Spleen (tissue), 11 donors: ENCODE measurements around the gene LRRC51. TPM values are rescaled to one million over a fixed set of nuclear protein-coding genes. Genes with fewer than 3 reads are reported as not detected.

Source experiments
- DNase-seq: peaks from one replicate; pipeline ENCODE4 v3.0.0-alpha.2; 2020
- H3K27ac ChIP-seq, 8 donors: fragments of 200-600 bp; sonication (generic) in 7 of 8; 1 replicate in 4 of 8; 2 replicates in 4 of 8; pipeline versions ENCODE4 v1.5.0 to v1.8.0; 2016 to 2021; ENCODE audit warnings: inconsistent platforms in 4 of 8, mild to moderate bottlenecking in 4 of 8, moderate library complexity in 1 of 8
- H3K27me3 ChIP-seq, 7 donors: fragments of 200-600 bp; sonication (generic) in 6 of 7; replicated peaks in 1 of 7; 1 replicate in 4 of 7; 2 replicates in 3 of 7; pipeline versions ENCODE4 v1.5.0 to v1.8.0; 2016 to 2021; ENCODE audit warnings: inconsistent platforms in 3 of 7, mild to moderate bottlenecking in 1 of 7
- H3K36me3 ChIP-seq, 6 donors: fragments of 200-600 bp; sonication (generic) in 5 of 6; 1 replicate in 4 of 6; 2 replicates in 2 of 6; pipeline versions ENCODE4 v1.5.0 to v1.8.0; 2016 to 2021; ENCODE audit warnings: inconsistent platforms in 2 of 6
- H3K4me1 ChIP-seq, 6 donors: fragments of 200-600 bp; sonication (generic) in 5 of 6; 1 replicate in 3 of 6; 2 replicates in 3 of 6; pipeline versions ENCODE4 v1.5.0 to v1.8.0; 2016 to 2021; ENCODE audit warnings: inconsistent platforms in 3 of 6
- H3K4me3 ChIP-seq, 8 donors: fragments of 200-600 bp; sonication (generic) in 7 of 8; 1 replicate in 4 of 8; 2 replicates in 4 of 8; pipeline versions ENCODE4 v1.5.0 to v1.8.0; 2016 to 2021; ENCODE audit warnings: inconsistent platforms in 4 of 8, mild to moderate bottlenecking in 4 of 8, moderate library complexity in 2 of 8
- H3K9me3 ChIP-seq, 8 donors: fragments of 200-600 bp; sonication (generic) in 7 of 8; 1 replicate in 4 of 8; 2 replicates in 4 of 8; pipeline versions ENCODE4 v1.5.0 to v1.8.0; 2016 to 2021; ENCODE audit warnings: inconsistent platforms in 4 of 8
- POLR2A ChIP-seq, 3 donors: fragments of 450-650 bp; IDR thresholded peaks; one replicate each; pipeline ENCODE4 v1.5.1; 2017; ENCODE audit warnings: antibody characterized with exemption in 3 of 3, mild to moderate bottlenecking in 1 of 3
- POLR2AphosphoS5 ChIP-seq, 3 donors: sonication (generic); formaldehyde crosslinking; IDR thresholded peaks; one replicate each; pipeline ENCODE4 v1.5.1; 2017; ENCODE audit warnings: antibody characterized with exemption in 3 of 3
- WGBS, 5 donors: extraction: QIAGEN DNeasy Blood & Tissue Kit in 3 of 5; methylation state at CpG; one replicate each; pipeline versions ENCODE4 v1.1.5 to v1.1.7; 2013 to 2018; 5-methylcytosine and 5-hydroxymethylcytosine counted together
- intact Hi-C: fragments of 100-400 bp; cut with DNase I; formaldehyde crosslinking; loops from one replicate; pipeline ENCODE4 v1.15.0; 2023; ENCODE audit warnings: low total_unique reads
- polyA plus RNA-seq, 3 donors: library from polyadenylated mRNA; stranded (reverse); fragments of 200-250 nt; gene quantifications; one replicate each; pipeline ENCODE4 v1.2.1, GENCODE V29; 2013
- total RNA-seq, 7 donors: library from RNA; depleted of rRNA in 3 of 7; stranded (reverse); fragments of >200 nt in 3 of 7; fragmentation: NEBNext Ultra II Directional in 4 of 7; extraction: Animal tissue kit (Norgen Biotek cat#: 25700) in 4 of 7; gene quantifications; one replicate each; pipeline versions ENCODE4 v1.1.0 to v1.2.1, GENCODE V29; 2016 to 2021
- TF ChIP-seq, protein P1 (sequence below), 11 experiments: fragments of 200-600 bp in 7 of 11; fragments of 450-650 bp in 4 of 11; sonication (generic) in 4 of 11; IDR thresholded peaks in 8 of 11; conservative IDR thresholded peaks in 3 of 11; 1 replicate in 7 of 11; 2 replicates in 4 of 11; pipeline versions ENCODE4 v1.4.0 to v1.8.0; 2016 to 2021; ENCODE audit warnings: antibody characterized with exemption in 11 of 11, inconsistent platforms in 4 of 11, mild to moderate bottlenecking in 1 of 11
- donor health status: healthy with polysubstance abuse.
- donor health status: DM: no; HTN: no; CAD: no; lungs with moderate emphysema.
- donor health status: DM: no; HTN: no; CAD: no.
- donor health status: Bipolar disorder and iron deficiency.
- donor health status: healthy.
- donor health status: DM: no; HTN: no; CAD: no.
- donor health status: DM: yes; HTN: yes; CAD: no.

The LRRC51 gene
- total and polyA plus RNA-seq, 10 donors, result 2.0 to 10.0 (median 4.5) TPM

DNA sequence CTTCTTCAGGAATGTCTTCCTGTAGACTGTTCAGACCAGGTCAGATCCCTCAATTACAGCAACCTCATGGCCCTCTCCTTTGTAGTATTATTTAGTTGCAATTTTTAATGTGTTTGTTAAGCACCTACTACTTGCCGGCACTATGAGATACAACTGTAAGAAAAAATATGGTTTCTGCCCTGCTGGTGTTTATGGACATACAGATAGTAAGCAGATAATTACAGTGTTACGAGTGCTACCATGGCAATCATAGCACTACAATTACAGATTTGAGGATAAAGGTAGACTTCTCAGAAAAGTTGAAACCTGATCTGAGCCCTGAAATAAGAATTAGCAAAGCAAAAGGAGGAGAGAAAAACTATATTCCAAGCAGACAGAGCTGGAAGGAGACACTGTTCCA, 2.8 kb downstream of the LRRC51 start:
- intact Hi-C loops, result no loop called here
- Histone ChIP-seq H3K36me3 (peaks cover 0 to 24% (median under 1%) of the 10 kb centered on the region in 6 donors), H3K4me3 (no peak overlapping the region), H3K27me3 (no peaks in the 10 kb centered on the region), H3K9me3 (no peaks in the 10 kb centered on the region), H3K4me1 (peaks cover 7 to 43% (median 30%) of the 10 kb centered on the region in 6 donors), H3K27ac (no peak overlapping the region)
- TF ChIP-seq POLR2A (IDR thresholded peaks at IDR 0.05) (no peak), POLR2AphosphoS5 (IDR thresholded peaks at IDR 0.05) (no peak)
- TF ChIP-seq, protein P1, sequence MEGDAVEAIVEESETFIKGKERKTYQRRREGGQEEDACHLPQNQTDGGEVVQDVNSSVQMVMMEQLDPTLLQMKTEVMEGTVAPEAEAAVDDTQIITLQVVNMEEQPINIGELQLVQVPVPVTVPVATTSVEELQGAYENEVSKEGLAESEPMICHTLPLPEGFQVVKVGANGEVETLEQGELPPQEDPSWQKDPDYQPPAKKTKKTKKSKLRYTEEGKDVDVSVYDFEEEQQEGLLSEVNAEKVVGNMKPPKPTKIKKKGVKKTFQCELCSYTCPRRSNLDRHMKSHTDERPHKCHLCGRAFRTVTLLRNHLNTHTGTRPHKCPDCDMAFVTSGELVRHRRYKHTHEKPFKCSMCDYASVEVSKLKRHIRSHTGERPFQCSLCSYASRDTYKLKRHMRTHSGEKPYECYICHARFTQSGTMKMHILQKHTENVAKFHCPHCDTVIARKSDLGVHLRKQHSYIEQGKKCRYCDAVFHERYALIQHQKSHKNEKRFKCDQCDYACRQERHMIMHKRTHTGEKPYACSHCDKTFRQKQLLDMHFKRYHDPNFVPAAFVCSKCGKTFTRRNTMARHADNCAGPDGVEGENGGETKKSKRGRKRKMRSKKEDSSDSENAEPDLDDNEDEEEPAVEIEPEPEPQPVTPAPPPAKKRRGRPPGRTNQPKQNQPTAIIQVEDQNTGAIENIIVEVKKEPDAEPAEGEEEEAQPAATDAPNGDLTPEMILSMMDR (IDR thresholded peaks at IDR 0.05 in 8 of 11, conservative IDR thresholded peaks at IDR 0.05 in 3 of 11), result no peak
- 91 to 99% (median 96%) methylated on average over 2 of the region's 2 CpGs for WGBS, 5 donors
- DNase-seq, result no peak

DNA sequence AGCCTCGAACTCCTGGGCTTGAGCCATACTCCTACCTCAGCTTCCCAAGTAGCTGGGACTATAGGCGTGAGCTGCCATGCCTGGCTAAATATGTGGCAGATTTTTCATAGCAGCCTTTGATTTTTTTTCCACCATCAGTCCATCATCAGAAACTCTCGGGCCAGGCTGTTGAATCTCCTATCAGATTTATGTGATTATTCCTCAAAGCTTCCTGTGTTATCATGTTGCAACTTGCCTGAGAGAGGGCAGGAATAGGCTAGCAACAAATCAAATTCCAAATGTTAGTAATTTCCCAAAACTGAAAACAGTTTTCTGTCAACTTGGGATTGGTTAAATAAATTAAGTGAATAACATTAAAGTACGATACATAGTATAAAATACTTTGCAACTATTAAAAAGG, 3.4 kb downstream of the LRRC51 start:
- no peak for DNase-seq
- WGBS, 5 donors, result 88 to 94% (median 89%) methylated on average over 4 of the region's 4 CpGs
- peaks cover 7 to 38% (median 23%) of the 10 kb centered on the region in 6 donors for H3K4me1 ChIP-seq
- H3K36me3 ChIP-seq, result peaks cover 0 to 31% (median 5%) of the 10 kb centered on the region in 6 donors
- H3K27me3 ChIP-seq, result no peaks in the 10 kb centered on the region
- no peak for TF ChIP-seq POLR2AphosphoS5 (IDR thresholded peaks at IDR 0.05)
- TF ChIP-seq, protein P1 (IDR thresholded peaks at IDR 0.05 in 8 of 11, conservative IDR thresholded peaks at IDR 0.05 in 3 of 11), result no peak
- no peak for TF ChIP-seq POLR2A (IDR thresholded peaks at IDR 0.05)
- H3K27ac ChIP-seq, result no peak overlapping the region
- H3K4me3 ChIP-seq, result no peak overlapping the region
- H3K9me3 ChIP-seq, result no peaks in the 10 kb centered on the region
- intact Hi-C loops, result no loop called here

DNA sequence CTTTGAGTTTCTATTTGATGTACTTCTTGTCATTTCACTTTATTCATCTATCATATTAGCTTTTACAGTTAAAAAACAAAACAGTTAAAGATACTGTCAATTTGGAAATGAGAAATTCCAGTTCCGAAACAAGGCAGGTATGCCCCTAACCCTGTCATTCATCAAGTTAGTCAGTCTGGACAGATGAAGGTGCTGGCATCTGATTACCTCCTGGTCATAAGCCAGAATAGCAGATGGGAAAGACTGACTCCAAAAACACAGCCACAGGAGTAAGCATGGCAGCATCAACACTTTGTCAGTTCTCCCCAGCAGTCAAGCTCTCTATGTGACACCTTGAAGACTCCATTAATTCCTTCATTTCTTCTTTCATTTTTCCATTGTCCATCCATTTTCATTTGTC, 4.3 kb downstream of the LRRC51 start:
- Histone ChIP-seq H3K9me3 (no peaks in the 10 kb centered on the region), H3K4me1 (peaks cover 5 to 34% (median 14%) of the 10 kb centered on the region in 6 donors), H3K27me3 (no peaks in the 10 kb centered on the region), H3K36me3 (peaks cover 0 to 40% (median 12%) of the 10 kb centered on the region in 6 donors), H3K27ac (no peak overlapping the region), H3K4me3 (no peak overlapping the region)
- TF ChIP-seq, protein P1 (IDR thresholded peaks at IDR 0.05 in 8 of 11, conservative IDR thresholded peaks at IDR 0.05 in 3 of 11), result no peak
- no peak for TF ChIP-seq POLR2A (IDR thresholded peaks at IDR 0.05)
- intact Hi-C loops, result no loop called here
- no peak for DNase-seq
- 88 to 100% (median 97%) methylated on average over 1 of the region's 1 CpG for whole genome bisulfite sequencing, 5 donors

DNA sequence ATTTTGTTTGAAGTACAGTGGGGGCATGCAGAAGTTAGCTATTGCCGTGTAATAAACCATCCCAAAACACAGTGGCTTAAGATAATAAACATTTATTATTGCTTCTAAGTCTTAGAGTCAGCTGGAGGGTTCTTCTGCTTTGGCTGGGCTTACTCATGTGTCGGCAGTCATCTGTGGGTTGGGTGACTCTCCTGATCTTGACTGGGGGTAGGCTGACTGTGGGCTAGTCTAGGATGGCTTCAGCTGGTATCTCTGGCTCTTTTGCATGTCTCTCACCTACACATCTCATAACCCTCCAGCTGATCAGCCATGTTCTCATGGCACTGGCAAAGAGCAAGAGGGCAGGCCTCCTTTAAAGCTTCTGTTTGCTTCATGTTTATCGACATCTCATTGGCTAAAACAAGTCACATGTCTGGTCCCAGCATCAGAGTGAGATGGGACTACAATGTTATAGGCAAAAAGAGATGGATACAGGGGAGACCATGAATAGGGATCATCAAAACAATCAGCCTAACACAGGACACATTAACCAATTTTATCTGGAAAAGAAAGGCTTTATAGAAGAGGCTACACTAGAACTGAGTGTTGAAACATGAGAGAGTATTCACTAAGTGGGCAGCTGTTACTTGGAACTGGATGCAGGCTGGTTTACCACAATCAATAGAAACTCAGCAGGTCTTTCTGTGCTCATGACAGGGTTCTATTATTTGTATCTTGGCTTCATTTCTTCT, 5.1 kb downstream of the LRRC51 start:
- Histone ChIP-seq H3K4me3 (no peak overlapping the region), H3K4me1 (peaks cover 5 to 41% (median 17%) of the 10 kb centered on the region in 6 donors), H3K9me3 (no peaks in the 10 kb centered on the region), H3K27ac (no peak overlapping the region), H3K36me3 (peaks cover 0 to 48% (median 14%) of the 10 kb centered on the region in 6 donors), H3K27me3 (no peaks in the 10 kb centered on the region)
- intact Hi-C loops, result no loop called here
- no peak for DNase-seq
- TF ChIP-seq POLR2A (IDR thresholded peaks at IDR 0.05), result no peak
- TF ChIP-seq, protein P1 (IDR thresholded peaks at IDR 0.05 in 8 of 11, conservative IDR thresholded peaks at IDR 0.05 in 3 of 11), result no peak
- TF ChIP-seq POLR2AphosphoS5 (IDR thresholded peaks at IDR 0.05), result no peak
- 91 to 99% (median 98%) methylated on average over 3 of the region's 3 CpGs for WGBS, 5 donors
